H9 (cell line): ENCODE measurements around the gene KIF4A. TPM values are rescaled to one million over a fixed set of nuclear protein-coding genes. Genes with fewer than 3 reads are reported as not detected.

Experiments
- DNase-seq: peaks from one replicate; pipeline ENCODE4 v3.0.0-alpha.2; 2017
- H2AFZ ChIP-seq: one replicate; pipeline ENCODE4 v1.6.1; 2013; ENCODE audit warnings: mild to moderate bottlenecking, low read length, control low read depth, moderate library complexity
- H2AK5ac ChIP-seq: 2 replicates; pipeline ENCODE4 v1.6.1; 2013; ENCODE audit warnings: low read length, control low read depth, mixed read lengths; ENCODE audit not compliant: insufficient read length
- H2BK120ac ChIP-seq: one replicate; pipeline ENCODE4 v1.6.1; 2013; ENCODE audit warnings: low read depth, mild to moderate bottlenecking, low read length, control low read depth, inconsistent platforms; ENCODE audit not compliant: poor library complexity, severe bottlenecking
- H2BK12ac ChIP-seq: 2 replicates; pipeline ENCODE4 v1.6.1; 2013; ENCODE audit warnings: low read length, control low read depth, mixed read lengths, low read depth; ENCODE audit not compliant: insufficient read length
- H2BK15ac ChIP-seq: 2 replicates; pipeline ENCODE4 v1.6.1; 2013; ENCODE audit warnings: low read depth, low read length, control low read depth
- H2BK20ac ChIP-seq: one replicate; pipeline ENCODE4 v1.6.1; 2013; ENCODE audit warnings: low read depth, mild to moderate bottlenecking, low read length, control low read depth, inconsistent platforms; ENCODE audit not compliant: poor library complexity, severe bottlenecking
- H2BK5ac ChIP-seq: 2 replicates; pipeline ENCODE4 v1.6.1; 2013; ENCODE audit warnings: low read length, control low read depth, mixed read lengths; ENCODE audit not compliant: insufficient read length
- H3K14ac ChIP-seq: 2 replicates; pipeline ENCODE4 v1.6.1; 2013; ENCODE audit warnings: low read length, control low read depth; ENCODE audit not compliant: insufficient read depth
- H3K18ac ChIP-seq: 2 replicates; pipeline ENCODE4 v1.6.1; 2013; ENCODE audit warnings: low read depth, mild to moderate bottlenecking, mixed read lengths, low read length, control low read depth; ENCODE audit not compliant: insufficient read length
- H3K23ac ChIP-seq: 2 replicates; pipeline ENCODE4 v1.6.1; 2013; ENCODE audit warnings: low read length, control low read depth, mixed read lengths, low read depth; ENCODE audit not compliant: insufficient read length
- H3K23me2 ChIP-seq: 2 replicates; pipeline ENCODE4 v1.6.1; 2013; ENCODE audit warnings: low read depth, mild to moderate bottlenecking, mixed read lengths, low read length, control low read depth; ENCODE audit not compliant: insufficient read length, poor library complexity, severe bottlenecking
- H3K27ac ChIP-seq: 2 replicates; pipeline ENCODE4 v1.5.1; 2013; ENCODE audit warnings: low read length, control low read depth, mixed read lengths, low read depth; ENCODE audit not compliant: insufficient read length
- H3K27me3 ChIP-seq: 2 replicates; pipeline ENCODE4 v1.6.1; 2013; ENCODE audit warnings: low read length, control low read depth, inconsistent platforms; ENCODE audit not compliant: insufficient read depth
- H3K4ac ChIP-seq: 2 replicates; pipeline ENCODE4 v1.6.1; 2013; ENCODE audit warnings: low read depth, mild to moderate bottlenecking, control low read depth, inconsistent platforms, low read length, moderate library complexity
- H3K4me1 ChIP-seq: 2 replicates; pipeline ENCODE4 v1.6.1; 2013; ENCODE audit warnings: low read length, control low read depth, inconsistent platforms; ENCODE audit not compliant: insufficient read depth
- H3K4me2 ChIP-seq: 2 replicates; pipeline ENCODE4 v1.6.1; 2013; ENCODE audit warnings: low read length, control low read depth, mixed read lengths; ENCODE audit not compliant: insufficient read length, insufficient read depth
- H3K56ac ChIP-seq: 2 replicates; pipeline ENCODE4 v1.6.1; 2013; ENCODE audit warnings: low read depth, mild to moderate bottlenecking, mixed read lengths, low read length, control low read depth; ENCODE audit not compliant: insufficient read length
- H3K79me1 ChIP-seq: 2 replicates; pipeline ENCODE4 v1.6.1; 2013; ENCODE audit warnings: low read depth, mild to moderate bottlenecking, moderate library complexity, low read length, control low read depth, inconsistent platforms; ENCODE audit not compliant: insufficient read depth, poor library complexity, severe bottlenecking
- H3K79me2 ChIP-seq: 2 replicates; pipeline ENCODE4 v1.6.1; 2013; ENCODE audit warnings: low read length, control low read depth, inconsistent platforms; ENCODE audit not compliant: insufficient read depth
- H3K9ac ChIP-seq: 2 replicates; pipeline ENCODE4 v1.6.1; 2013; ENCODE audit warnings: low read length, control low read depth, mixed read lengths; ENCODE audit not compliant: insufficient read length; ENCODE audit errors: extremely low read depth
- H3K9me3 ChIP-seq: one replicate; pipeline ENCODE4 v1.6.1; 2013; ENCODE audit warnings: low read depth, low read length, inconsistent platforms; ENCODE audit not compliant: control insufficient read depth
- H3T11ph ChIP-seq: one replicate; pipeline ENCODE4 v1.6.1; 2013; ENCODE audit warnings: mild to moderate bottlenecking, low read length, control low read depth, inconsistent platforms
- H4K20me1 ChIP-seq: one replicate; pipeline ENCODE4 v1.6.1; 2013; ENCODE audit not compliant: control insufficient read depth, insufficient read length, insufficient read depth
- H4K5ac ChIP-seq: 2 replicates; pipeline ENCODE4 v1.6.1; 2013; ENCODE audit warnings: low read depth, mild to moderate bottlenecking, mixed read lengths, low read length, control low read depth; ENCODE audit not compliant: insufficient read length
- H4K8ac ChIP-seq: replicated peaks from 2 replicates; pipeline ENCODE4 v1.6.1; 2013; ENCODE audit warnings: low read length, control low read depth, mixed read lengths, low read depth; ENCODE audit not compliant: insufficient read length
- H4K91ac ChIP-seq: 2 replicates; pipeline ENCODE4 v1.6.1; 2013; ENCODE audit warnings: low read depth, mild to moderate bottlenecking, moderate library complexity, mixed read lengths, low read length, control low read depth; ENCODE audit not compliant: insufficient read length
- H3K27ac Mint-ChIP-seq, 3 experiments: 2 replicates in 2 of 3; 3 replicates in 1 of 3; pipeline ENCODE4 v1.8.0; 2020 to 2021; ENCODE audit warnings: mixed read lengths in 3 of 3, mild to moderate bottlenecking in 1 of 3, moderate library complexity in 1 of 3
- H3K27me3 Mint-ChIP-seq: 2 replicates; pipeline ENCODE4 v1.8.0; 2021; ENCODE audit warnings: low read depth, mild to moderate bottlenecking, moderate library complexity, mixed read lengths
- H3K36me3 Mint-ChIP-seq, 3 experiments: 2 replicates in 2 of 3; 3 replicates in 1 of 3; pipeline ENCODE4 v1.8.0; 2020 to 2021; ENCODE audit warnings: low read depth in 3 of 3, mixed read lengths in 3 of 3; ENCODE audit not compliant: insufficient read depth in 1 of 3
- H3K4me1 Mint-ChIP-seq, 2 experiments: 2 replicates each; pipeline ENCODE4 v1.8.0; 2020; ENCODE audit warnings: mixed read lengths in 2 of 2
- H3K4me3 Mint-ChIP-seq, 2 experiments: 2 replicates in 1 of 2; 3 replicates in 1 of 2; pipeline ENCODE4 v1.8.0; 2020 to 2021; ENCODE audit warnings: mild to moderate bottlenecking in 2 of 2, mixed read lengths in 2 of 2, moderate library complexity in 1 of 2
- H3K9me3 Mint-ChIP-seq, 2 experiments: 2 replicates in 1 of 2; 3 replicates in 1 of 2; pipeline ENCODE4 v1.8.0; 2020; ENCODE audit warnings: mild to moderate bottlenecking in 2 of 2, mixed read lengths in 2 of 2, moderate library complexity in 1 of 2
- CTCF ChIP-seq: fragments of 200-600 bp; sonication (generic); conservative IDR thresholded peaks from 3 replicates; pipeline ENCODE4 v1.8.0; 2021; ENCODE audit warnings: antibody characterized with exemption, mild to moderate bottlenecking
- WGBS: extraction: QIAGEN DNeasy Blood & Tissue Kit; methylation state at CpG from one replicate; pipeline ENCODE4 v1.1.7; 2013; ENCODE audit warnings: missing lambda C conversion rate, low lambda C conversion rate, mixed read lengths; ENCODE audit not compliant: insufficient read length; ENCODE audit errors: extremely low coverage; 5-methylcytosine and 5-hydroxymethylcytosine counted together
- long read RNA-seq: library from polyadenylated mRNA; unstranded; transcript quantifications from one replicate; pipeline ENCODE4 v2.0.0, GENCODE V29; 2020
- total RNA-seq: library from RNA; stranded (reverse); gene quantifications from 2 replicates; pipeline ENCODE4 v1.2.1, GENCODE V29; 2021

Gene KIF4A, protein sequence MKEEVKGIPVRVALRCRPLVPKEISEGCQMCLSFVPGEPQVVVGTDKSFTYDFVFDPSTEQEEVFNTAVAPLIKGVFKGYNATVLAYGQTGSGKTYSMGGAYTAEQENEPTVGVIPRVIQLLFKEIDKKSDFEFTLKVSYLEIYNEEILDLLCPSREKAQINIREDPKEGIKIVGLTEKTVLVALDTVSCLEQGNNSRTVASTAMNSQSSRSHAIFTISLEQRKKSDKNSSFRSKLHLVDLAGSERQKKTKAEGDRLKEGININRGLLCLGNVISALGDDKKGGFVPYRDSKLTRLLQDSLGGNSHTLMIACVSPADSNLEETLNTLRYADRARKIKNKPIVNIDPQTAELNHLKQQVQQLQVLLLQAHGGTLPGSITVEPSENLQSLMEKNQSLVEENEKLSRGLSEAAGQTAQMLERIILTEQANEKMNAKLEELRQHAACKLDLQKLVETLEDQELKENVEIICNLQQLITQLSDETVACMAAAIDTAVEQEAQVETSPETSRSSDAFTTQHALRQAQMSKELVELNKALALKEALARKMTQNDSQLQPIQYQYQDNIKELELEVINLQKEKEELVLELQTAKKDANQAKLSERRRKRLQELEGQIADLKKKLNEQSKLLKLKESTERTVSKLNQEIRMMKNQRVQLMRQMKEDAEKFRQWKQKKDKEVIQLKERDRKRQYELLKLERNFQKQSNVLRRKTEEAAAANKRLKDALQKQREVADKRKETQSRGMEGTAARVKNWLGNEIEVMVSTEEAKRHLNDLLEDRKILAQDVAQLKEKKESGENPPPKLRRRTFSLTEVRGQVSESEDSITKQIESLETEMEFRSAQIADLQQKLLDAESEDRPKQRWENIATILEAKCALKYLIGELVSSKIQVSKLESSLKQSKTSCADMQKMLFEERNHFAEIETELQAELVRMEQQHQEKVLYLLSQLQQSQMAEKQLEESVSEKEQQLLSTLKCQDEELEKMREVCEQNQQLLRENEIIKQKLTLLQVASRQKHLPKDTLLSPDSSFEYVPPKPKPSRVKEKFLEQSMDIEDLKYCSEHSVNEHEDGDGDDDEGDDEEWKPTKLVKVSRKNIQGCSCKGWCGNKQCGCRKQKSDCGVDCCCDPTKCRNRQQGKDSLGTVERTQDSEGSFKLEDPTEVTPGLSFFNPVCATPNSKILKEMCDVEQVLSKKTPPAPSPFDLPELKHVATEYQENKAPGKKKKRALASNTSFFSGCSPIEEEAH
- total RNA-seq: 41.4 and 41.8 TPM in 2 replicates
- long read RNA-seq, full-length matches to known transcripts: 24 of 109 reads
- long read RNA-seq, partial matches to known transcripts: 74 of 109 reads
- long read RNA-seq, other reads (novel, unspliced or antisense): 11 of 109 reads

DNA sequence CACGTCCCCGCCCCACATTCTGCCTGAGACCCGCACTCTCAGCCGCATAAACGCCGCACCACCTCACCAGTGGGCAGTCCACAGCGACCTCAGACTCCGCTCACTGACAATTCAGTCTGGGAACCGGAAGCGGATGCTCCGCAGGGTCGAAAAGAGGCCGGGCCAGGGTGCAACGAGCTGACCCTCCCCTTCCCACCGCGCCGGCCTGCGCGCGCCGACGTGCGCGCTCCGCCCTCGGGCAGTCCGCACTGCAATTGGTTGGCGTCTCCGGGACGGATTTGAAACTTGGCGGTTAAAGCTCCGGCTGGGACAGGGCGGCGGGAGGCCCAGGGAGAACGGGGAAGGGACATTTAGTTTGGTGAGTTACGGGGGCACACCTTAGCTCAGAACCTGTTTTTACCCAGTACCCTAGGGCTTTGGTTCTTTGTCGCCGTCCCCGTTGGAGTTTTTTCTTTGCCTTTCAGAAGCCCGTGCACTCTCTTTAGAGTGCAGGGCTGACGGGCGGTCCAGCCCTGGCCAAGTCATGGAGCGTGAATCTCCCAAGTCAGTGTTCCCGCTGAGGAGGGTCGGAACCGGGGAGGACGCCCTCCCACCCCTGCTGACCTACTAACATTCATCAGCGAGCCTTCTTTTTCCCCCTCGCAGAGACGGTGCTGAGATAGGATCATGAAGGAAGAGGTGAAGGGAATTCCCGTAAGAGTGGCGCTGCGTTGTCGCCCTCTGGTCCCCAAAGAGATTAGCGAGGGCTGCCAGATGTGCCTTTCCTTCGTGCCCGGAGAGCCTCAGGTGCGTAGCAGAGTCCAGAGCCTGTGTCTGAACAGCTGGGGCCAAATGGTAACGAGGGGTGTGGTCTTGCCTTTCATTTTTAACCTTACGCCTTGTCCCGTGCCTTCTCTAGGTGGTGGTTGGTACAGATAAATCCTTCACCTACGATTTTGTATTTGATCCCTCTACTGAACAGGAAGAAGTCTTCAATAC, at the start of gene KIF4A, which contains the start of gene PDZD11:
KIF4A (plus strand) TSS at position 312 of the 978 bp plus-strand sequence; CDS start at position 667, 355 bp downstream.
PDZD11 (minus strand) TSS at position 135 of the 978 bp plus-strand sequence. CDS start 586 bp downstream, outside the sequence.
- no CpG with 5 or more reads among the region's 62 CpGs for WGBS
- no peak within 1 kb of the TSS for H4K8ac ChIP-seq

More for the DNA sequence above, at the start of gene KIF4A, which contains the start of gene PDZD11:
- Histone ChIP-seq H2BK15ac (no peak within 1 kb of the TSS), H3K18ac (no peak within 1 kb of the TSS), H3K79me1 (no peaks in the 10 kb centered on the region), H3T11ph (no peak within 1 kb of the TSS), H3K23ac (no peak within 1 kb of the TSS), H3K4me1 (no peaks in the 10 kb centered on the region), H4K91ac (no peak within 1 kb of the TSS), H4K20me1 (no peaks in the 10 kb centered on the region), H2BK20ac (no peak within 1 kb of the TSS), H3K9me3 (peaks cover 25% of the 10 kb centered on the region), H3K27me3 (no peaks in the 10 kb centered on the region), H3K79me2 (no peaks in the 10 kb centered on the region), H3K56ac (no peak within 1 kb of the TSS), H2BK120ac (no peak within 1 kb of the TSS), H3K4ac (no peak within 1 kb of the TSS), H3K9ac (peak within 1 kb of the TSS; percentile 49), H2AFZ (no peak within 1 kb of the TSS), H3K27ac (no peak within 1 kb of the TSS), H2AK5ac (no peak within 1 kb of the TSS), H2BK5ac (no peak within 1 kb of the TSS), H4K5ac (no peak within 1 kb of the TSS), H3K14ac (no peak within 1 kb of the TSS), H3K4me2 (peak within 1 kb of the TSS; percentile 59), H2BK12ac (no peak within 1 kb of the TSS), H3K23me2 (no peaks in the 10 kb centered on the region)
- H3K4me3 Mint-ChIP-seq: peak within 1 kb of the TSS; percentile 92 to 97
- peaks cover 64 to 78% of the 10 kb centered on the region in 2 experiments for H3K9me3 Mint-ChIP-seq
- TF ChIP-seq CTCF: no peak
- H3K36me3 Mint-ChIP-seq: peaks cover 8 to 47% (median 35%) of the 10 kb centered on the region in 3 experiments
- no peaks in the 10 kb centered on the region for H3K27me3 Mint-ChIP-seq
- peak within 1 kb of the TSS; percentile 78 to 99 (median 93); a peak in 6 of 7 replicates for H3K27ac Mint-ChIP-seq
- DNase-seq: peak; percentile 80
- peaks cover 9 to 14% of the 10 kb centered on the region in 2 experiments for H3K4me1 Mint-ChIP-seq
